Naive thymus-derived CD8-positive, alpha-beta T cell (primary cell): ENCODE data around the gene EYS. TPM values are rescaled to one million over a fixed set of nuclear protein-coding genes. Genes with fewer than 3 reads are reported as not detected.

Experiments used
- ATAC-seq, 2 donors: fragments of 150-1000 bp; cut with Tn5 transposase in 1 of 2; sonication (Bioruptor Pico), chemical (Tn5 transposase) in 1 of 2; 1 replicate in 1 of 2; 2 replicates in 1 of 2; pipeline ENCODE4 v1.10.0; 2021; ENCODE audit warnings: mild to moderate bottlenecking in 2 of 2, moderate library complexity in 2 of 2
- POLR2A ChIA-PET: fragments of 350-600 bp; sonication (Branson Sonifier 250); formaldehyde crosslinking; loops from one replicate; lab custom pipeline; 2021; ENCODE audit warnings: antibody characterized with exemption; lab: Charles Lee
- DNase-seq, 10 donors: peaks; one replicate each; pipeline versions ENCODE4 v3.0.0 to v3.0.0-alpha.2; 2020 to 2022
- H3K27ac Mint-ChIP-seq, 10 donors: one replicate each; pipeline ENCODE4 v1.8.0; 2020 to 2022; ENCODE audit warnings: mild to moderate bottlenecking in 10 of 10, mixed read lengths in 10 of 10, moderate library complexity in 4 of 10, inconsistent platforms in 1 of 10
- H3K27me3 Mint-ChIP-seq, 5 donors: one replicate each; pipeline ENCODE4 v1.8.0; 2021 to 2022; ENCODE audit warnings: mixed read lengths in 5 of 5
- H3K36me3 Mint-ChIP-seq, 3 donors: one replicate each; pipeline ENCODE4 v1.8.0; 2020 to 2022; ENCODE audit warnings: mixed read lengths in 3 of 3, mild to moderate bottlenecking in 2 of 3, inconsistent platforms in 1 of 3
- H3K4me1 Mint-ChIP-seq, 4 donors: one replicate each; pipeline ENCODE4 v1.8.0; 2021 to 2022; ENCODE audit warnings: mixed read lengths in 4 of 4
- H3K4me3 Mint-ChIP-seq, 10 donors: one replicate each; pipeline ENCODE4 v1.8.0; 2020 to 2022; ENCODE audit warnings: mild to moderate bottlenecking in 10 of 10, mixed read lengths in 10 of 10, moderate library complexity in 6 of 10, inconsistent platforms in 1 of 10
- H3K9me3 Mint-ChIP-seq, 9 donors: one replicate each; pipeline ENCODE4 v1.8.0; 2020 to 2022; ENCODE audit warnings: mixed read lengths in 9 of 9, mild to moderate bottlenecking in 3 of 9, inconsistent platforms in 1 of 9, moderate library complexity in 1 of 9
- polyA plus RNA-seq, 3 donors: library from polyadenylated mRNA; unstranded; fragments of 300-500 nt; fragmentation: Illumina TruSeq; gene quantifications; one replicate each; pipeline ENCODE4 v1.2.3, GENCODE V29; 2021
- total RNA-seq, 8 experiments: library from RNA in 2 of 8; stranded (reverse) in 2 of 8; gene quantifications; one replicate each; pipeline ENCODE4 v1.2.3 and lab custom pipeline; 2021 to 2026

EYS gene
- total and polyA plus RNA-seq, 5 experiments from 2014 or later, result 0.07 to 0.09 TPM; not detected in 3

GRCh38 chr6:63672582-63673129, 2034.4 kb downstream of the EYS start:
- Mint-ChIP-seq H3K27ac (peak overlapping the region in 4 of 10 donors; percentile 17 to 64 (median 34)), H3K27me3 (no peaks in the 10 kb centered on the region), H3K4me3 (no peak overlapping the region), H3K4me1 (peaks cover 17 to 58% (median 51%) of the 10 kb centered on the region in 4 donors), H3K9me3 (no peaks in the 10 kb centered on the region), H3K36me3 (peaks cover 0 to 33% (median 6%) of the 10 kb centered on the region in 3 donors)
- POLR2A ChIA-PET, result interaction anchor here (1.7 kb wide), 1 partner anchor 37 kb away, joined by 3 read pairs; the partner anchor contains the start of gene PHF3
- ATAC-seq, result no peak
- DNase-seq, result no peak

DNA sequence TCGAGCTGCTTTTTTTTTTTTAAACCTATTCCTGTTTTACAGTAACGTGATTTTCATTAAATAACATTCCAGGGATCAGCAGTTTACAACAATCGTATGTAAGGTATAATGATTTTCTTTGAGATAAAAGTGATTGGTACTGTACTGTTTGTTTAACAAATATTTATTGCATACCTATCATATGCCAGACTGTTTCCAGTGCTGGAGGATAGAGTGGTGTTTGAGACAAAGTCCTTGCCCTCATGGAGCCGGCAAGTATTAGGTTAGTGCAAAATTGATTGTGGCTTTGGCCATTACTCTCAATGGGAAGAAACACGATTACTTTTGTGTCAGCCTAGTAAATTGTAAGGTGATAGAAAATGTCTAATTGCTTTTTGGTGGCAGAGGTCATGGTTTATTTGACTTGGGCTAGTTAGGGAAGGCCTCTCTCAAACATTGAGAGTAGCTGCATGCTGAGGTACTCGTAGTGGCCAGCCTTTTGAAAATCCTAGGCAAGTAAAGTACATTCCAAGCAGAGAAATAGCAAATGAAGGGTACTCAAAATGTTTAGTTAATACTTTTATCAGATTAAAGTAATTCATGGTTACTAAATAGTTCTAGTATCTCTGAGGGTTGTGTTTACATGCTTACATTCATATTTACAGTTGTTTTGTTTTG, 2035.8 kb downstream of the EYS start:
- ATAC-seq, result no peak
- Mint-ChIP-seq H3K4me1 (peaks cover 25 to 69% (median 62%) of the 10 kb centered on the region in 4 donors), H3K27me3 (no peaks in the 10 kb centered on the region), H3K27ac (no peak overlapping the region), H3K9me3 (no peaks in the 10 kb centered on the region), H3K36me3 (peaks cover 0 to 37% (median 6%) of the 10 kb centered on the region in 3 donors), H3K4me3 (no peak overlapping the region)
- POLR2A ChIA-PET, result interaction anchor here (1.7 kb wide), 1 partner anchor 36 kb away, joined by 3 read pairs; the partner anchor contains the start of gene PHF3
- DNase-seq, result no peak
